ENCODE results near the gene THEM4.

THEM4 gene

GRCh38 chr1:151943591-151943990 is 34.3 kb upstream of the THEM4 start:
- TF ChIP-seq ZNF274 (IDR thresholded peaks at IDR 0.05; ENCODE audit: low read depth, low read length), result no peak
- no peak overlapping the region for H3K4me3 ChIP-seq (ENCODE audit: low read length)

- H3K4me3 ChIP-seq (ENCODE audit: low read length), result no peak overlapping the region
- TF ChIP-seq ZNF274 (IDR thresholded peaks at IDR 0.05; ENCODE audit: low read depth, low read length), result no peak
These were observed 33.6 kb upstream of the THEM4 start for GRCh38 chr1:151942882-151943281.

GRCh38 chr1:151940541-151940940 is 31.2 kb upstream of the THEM4 start:
- H3K4me3 ChIP-seq (ENCODE audit: low read length), result no peak overlapping the region
- no peak for TF ChIP-seq ZNF274 (IDR thresholded peaks at IDR 0.05; ENCODE audit: low read depth, low read length)

GRCh38 chr1:151939779-151940178 is 30.5 kb upstream of the THEM4 start:
- no peak overlapping the region for H3K4me3 ChIP-seq (ENCODE audit: low read length)
- TF ChIP-seq ZNF274 (IDR thresholded peaks at IDR 0.05; ENCODE audit: low read depth, low read length), result no peak

- H3K4me3 ChIP-seq (ENCODE audit: low read length), result no peak overlapping the region
- TF ChIP-seq ZNF274 (IDR thresholded peaks at IDR 0.05; ENCODE audit: low read depth, low read length), result no peak
These were observed 29.8 kb upstream of the THEM4 start for GRCh38 chr1:151939141-151939540.

- no peak overlapping the region for H3K4me3 ChIP-seq (ENCODE audit: low read length)
- no peak for TF ChIP-seq ZNF274 (IDR thresholded peaks at IDR 0.05; ENCODE audit: low read depth, low read length)
These were observed 27.3 kb upstream of the THEM4 start for GRCh38 chr1:151936653-151937052.

- no peak overlapping the region for H3K4me3 ChIP-seq (ENCODE audit: low read length)
- no peak for TF ChIP-seq ZNF274 (IDR thresholded peaks at IDR 0.05; ENCODE audit: low read depth, low read length)
These were observed 26.7 kb upstream of the THEM4 start for GRCh38 chr1:151935894-151936602.

- no peak for TF ChIP-seq ZNF274 (IDR thresholded peaks at IDR 0.05; ENCODE audit: low read depth, low read length)
- no peak overlapping the region for H3K4me3 ChIP-seq (ENCODE audit: low read length)
These were observed 25.8 kb upstream of the THEM4 start for GRCh38 chr1:151935154-151935553.

- no peak overlapping the region for H3K4me3 ChIP-seq (ENCODE audit: low read length)
These were observed 24.8 kb upstream of the THEM4 start for GRCh38 chr1:151934048-151934493.

GRCh38 chr1:151924691-151925587 is 15.6 kb upstream of the THEM4 start:
- TF ChIP-seq ZNF274 (IDR thresholded peaks at IDR 0.05; ENCODE audit: low read depth, low read length), result no peak
- no peak overlapping the region for H3K4me3 ChIP-seq (ENCODE audit: low read length)

More at GRCh38 chr1:151934048-151934493, 24.8 kb upstream of the THEM4 start:
- no peak for TF ChIP-seq ZNF274 (IDR thresholded peaks at IDR 0.05; ENCODE audit: low read depth, low read length)

GRCh38 chr1:151923422-151923821 is 14.1 kb upstream of the THEM4 start:
- no peak for TF ChIP-seq ZNF274 (IDR thresholded peaks at IDR 0.05; ENCODE audit: low read depth, low read length)
- H3K4me3 ChIP-seq (ENCODE audit: low read length), result no peak overlapping the region

- no peak for TF ChIP-seq ZNF274 (IDR thresholded peaks at IDR 0.05; ENCODE audit: low read depth, low read length)
- H3K4me3 ChIP-seq (ENCODE audit: low read length), result no peak overlapping the region
These were observed 10.8 kb upstream of the THEM4 start for GRCh38 chr1:151920149-151920548.

GRCh38 chr1:151918819-151919610 is 9.7 kb upstream of the THEM4 start:
- H3K4me3 ChIP-seq (ENCODE audit: low read length), result no peak overlapping the region
- TF ChIP-seq ZNF274 (IDR thresholded peaks at IDR 0.05; ENCODE audit: low read depth, low read length), result no peak

- no peak overlapping the region for H3K4me3 ChIP-seq (ENCODE audit: low read length)
- no peak for TF ChIP-seq ZNF274 (IDR thresholded peaks at IDR 0.05; ENCODE audit: low read depth, low read length)
These were observed 8.8 kb upstream of the THEM4 start for GRCh38 chr1:151918156-151918555.

All from GM08714 (cell line).